ENCODE results near the gene PTRHD1.

DNA sequence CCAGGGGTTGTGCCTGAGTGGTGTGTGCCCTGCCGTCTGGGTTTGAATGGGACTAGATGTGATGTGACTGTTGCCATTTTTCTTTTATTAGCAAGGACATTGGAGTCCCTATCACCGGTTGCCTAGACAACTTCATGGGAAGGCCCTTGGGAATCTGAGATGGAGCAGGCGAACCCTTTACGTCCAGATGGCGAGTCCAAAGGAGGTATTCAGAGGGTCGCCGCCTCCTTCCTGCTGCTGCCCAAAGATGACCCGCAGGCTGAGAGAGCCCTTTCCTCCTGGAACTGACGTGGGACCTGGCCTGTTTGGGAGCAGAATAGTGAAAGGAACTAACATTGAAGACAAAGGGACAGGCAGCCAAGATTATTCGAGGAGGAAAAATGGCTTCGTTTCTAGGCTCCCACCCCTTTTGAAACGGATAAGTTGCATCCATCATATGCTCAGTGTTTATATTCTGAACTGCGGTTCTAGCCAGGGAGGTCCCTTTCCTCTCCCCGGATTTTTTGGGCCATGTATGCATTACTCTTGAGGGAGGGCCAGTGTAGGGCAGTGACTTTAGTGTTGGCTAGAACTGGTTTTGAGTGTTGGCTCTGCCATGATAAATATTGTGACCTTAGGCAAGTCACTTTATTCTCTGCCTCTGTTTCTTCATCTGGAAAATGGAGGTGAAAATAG, 707 bp upstream of the PTRHD1 start:
- TF ChIP-seq, protein P1, sequence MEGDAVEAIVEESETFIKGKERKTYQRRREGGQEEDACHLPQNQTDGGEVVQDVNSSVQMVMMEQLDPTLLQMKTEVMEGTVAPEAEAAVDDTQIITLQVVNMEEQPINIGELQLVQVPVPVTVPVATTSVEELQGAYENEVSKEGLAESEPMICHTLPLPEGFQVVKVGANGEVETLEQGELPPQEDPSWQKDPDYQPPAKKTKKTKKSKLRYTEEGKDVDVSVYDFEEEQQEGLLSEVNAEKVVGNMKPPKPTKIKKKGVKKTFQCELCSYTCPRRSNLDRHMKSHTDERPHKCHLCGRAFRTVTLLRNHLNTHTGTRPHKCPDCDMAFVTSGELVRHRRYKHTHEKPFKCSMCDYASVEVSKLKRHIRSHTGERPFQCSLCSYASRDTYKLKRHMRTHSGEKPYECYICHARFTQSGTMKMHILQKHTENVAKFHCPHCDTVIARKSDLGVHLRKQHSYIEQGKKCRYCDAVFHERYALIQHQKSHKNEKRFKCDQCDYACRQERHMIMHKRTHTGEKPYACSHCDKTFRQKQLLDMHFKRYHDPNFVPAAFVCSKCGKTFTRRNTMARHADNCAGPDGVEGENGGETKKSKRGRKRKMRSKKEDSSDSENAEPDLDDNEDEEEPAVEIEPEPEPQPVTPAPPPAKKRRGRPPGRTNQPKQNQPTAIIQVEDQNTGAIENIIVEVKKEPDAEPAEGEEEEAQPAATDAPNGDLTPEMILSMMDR (IDR thresholded peaks at IDR 0.05): no peak
- TF ChIP-seq ESRRA (CRISPR knock-in tag; IDR thresholded peaks at IDR 0.05; ENCODE audit: borderline replicate concordance): no peak
- TF ChIP-seq, protein P2, sequence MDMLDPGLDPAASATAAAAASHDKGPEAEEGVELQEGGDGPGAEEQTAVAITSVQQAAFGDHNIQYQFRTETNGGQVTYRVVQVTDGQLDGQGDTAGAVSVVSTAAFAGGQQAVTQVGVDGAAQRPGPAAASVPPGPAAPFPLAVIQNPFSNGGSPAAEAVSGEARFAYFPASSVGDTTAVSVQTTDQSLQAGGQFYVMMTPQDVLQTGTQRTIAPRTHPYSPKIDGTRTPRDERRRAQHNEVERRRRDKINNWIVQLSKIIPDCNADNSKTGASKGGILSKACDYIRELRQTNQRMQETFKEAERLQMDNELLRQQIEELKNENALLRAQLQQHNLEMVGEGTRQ (CRISPR knock-in tag; IDR thresholded peaks at IDR 0.05): no peak
- TF ChIP-seq, protein P3, sequence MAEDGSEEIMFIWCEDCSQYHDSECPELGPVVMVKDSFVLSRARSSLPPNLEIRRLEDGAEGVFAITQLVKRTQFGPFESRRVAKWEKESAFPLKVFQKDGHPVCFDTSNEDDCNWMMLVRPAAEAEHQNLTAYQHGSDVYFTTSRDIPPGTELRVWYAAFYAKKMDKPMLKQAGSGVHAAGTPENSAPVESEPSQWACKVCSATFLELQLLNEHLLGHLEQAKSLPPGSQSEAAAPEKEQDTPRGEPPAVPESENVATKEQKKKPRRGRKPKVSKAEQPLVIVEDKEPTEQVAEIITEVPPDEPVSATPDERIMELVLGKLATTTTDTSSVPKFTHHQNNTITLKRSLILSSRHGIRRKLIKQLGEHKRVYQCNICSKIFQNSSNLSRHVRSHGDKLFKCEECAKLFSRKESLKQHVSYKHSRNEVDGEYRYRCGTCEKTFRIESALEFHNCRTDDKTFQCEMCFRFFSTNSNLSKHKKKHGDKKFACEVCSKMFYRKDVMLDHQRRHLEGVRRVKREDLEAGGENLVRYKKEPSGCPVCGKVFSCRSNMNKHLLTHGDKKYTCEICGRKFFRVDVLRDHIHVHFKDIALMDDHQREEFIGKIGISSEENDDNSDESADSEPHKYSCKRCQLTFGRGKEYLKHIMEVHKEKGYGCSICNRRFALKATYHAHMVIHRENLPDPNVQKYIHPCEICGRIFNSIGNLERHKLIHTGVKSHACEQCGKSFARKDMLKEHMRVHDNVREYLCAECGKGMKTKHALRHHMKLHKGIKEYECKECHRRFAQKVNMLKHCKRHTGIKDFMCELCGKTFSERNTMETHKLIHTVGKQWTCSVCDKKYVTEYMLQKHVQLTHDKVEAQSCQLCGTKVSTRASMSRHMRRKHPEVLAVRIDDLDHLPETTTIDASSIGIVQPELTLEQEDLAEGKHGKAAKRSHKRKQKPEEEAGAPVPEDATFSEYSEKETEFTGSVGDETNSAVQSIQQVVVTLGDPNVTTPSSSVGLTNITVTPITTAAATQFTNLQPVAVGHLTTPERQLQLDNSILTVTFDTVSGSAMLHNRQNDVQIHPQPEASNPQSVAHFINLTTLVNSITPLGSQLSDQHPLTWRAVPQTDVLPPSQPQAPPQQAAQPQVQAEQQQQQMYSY (CRISPR knock-in tag; IDR thresholded peaks at IDR 0.05): no peak
- TF ChIP-seq, protein P4, sequence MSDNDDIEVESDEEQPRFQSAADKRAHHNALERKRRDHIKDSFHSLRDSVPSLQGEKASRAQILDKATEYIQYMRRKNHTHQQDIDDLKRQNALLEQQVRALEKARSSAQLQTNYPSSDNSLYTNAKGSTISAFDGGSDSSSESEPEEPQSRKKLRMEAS (CRISPR knock-in tag; IDR thresholded peaks at IDR 0.05): no peak
- no peak for TF ChIP-seq FOXP1 (CRISPR knock-in tag; IDR thresholded peaks at IDR 0.05; ENCODE audit: borderline replicate concordance)
- no peak for TF ChIP-seq GABPB1 (CRISPR knock-in tag; IDR thresholded peaks at IDR 0.05)
